SU-DHL-6 (cell line): ENCODE results near the gene KLF13.

ENCODE experiments used
- CTCF ChIP-seq: fragments of 200-600 bp; sonication (generic); IDR thresholded peaks from one replicate; pipeline ENCODE4 v1.5.1; 2017; ENCODE audit warnings: antibody characterized with exemption, mild to moderate bottlenecking, low read length, moderate library complexity; ENCODE audit not compliant: insufficient read depth, poor library complexity, severe bottlenecking
- EZH2phosphoT487 ChIP-seq: fragments of 200-600 bp; sonication (generic), shearing (Covaris generic); conservative IDR thresholded peaks from 2 replicates; pipeline ENCODE4 v1.6.1; 2018; ENCODE audit warnings: mild to moderate bottlenecking, antibody characterized with exemption, low read length, moderate library complexity, mixed read lengths

GRCh38 chr15:31372635-31373091 is 46.0 kb downstream of the KLF13 start:
- TF ChIP-seq CTCF (no peak), EZH2phosphoT487 (no peak)
